ENCODE data around the gene CLCA1. TPM values are rescaled to one million over a fixed set of nuclear protein-coding genes. Genes with fewer than 3 reads are reported as not detected.

The CLCA1 gene
- total and polyA plus RNA-seq, 10 of the 15 experiments (the other 5 are each of a cell fraction or from before 2014, with no cell fraction given) = 0.13 TPM; not detected in 9

DNA sequence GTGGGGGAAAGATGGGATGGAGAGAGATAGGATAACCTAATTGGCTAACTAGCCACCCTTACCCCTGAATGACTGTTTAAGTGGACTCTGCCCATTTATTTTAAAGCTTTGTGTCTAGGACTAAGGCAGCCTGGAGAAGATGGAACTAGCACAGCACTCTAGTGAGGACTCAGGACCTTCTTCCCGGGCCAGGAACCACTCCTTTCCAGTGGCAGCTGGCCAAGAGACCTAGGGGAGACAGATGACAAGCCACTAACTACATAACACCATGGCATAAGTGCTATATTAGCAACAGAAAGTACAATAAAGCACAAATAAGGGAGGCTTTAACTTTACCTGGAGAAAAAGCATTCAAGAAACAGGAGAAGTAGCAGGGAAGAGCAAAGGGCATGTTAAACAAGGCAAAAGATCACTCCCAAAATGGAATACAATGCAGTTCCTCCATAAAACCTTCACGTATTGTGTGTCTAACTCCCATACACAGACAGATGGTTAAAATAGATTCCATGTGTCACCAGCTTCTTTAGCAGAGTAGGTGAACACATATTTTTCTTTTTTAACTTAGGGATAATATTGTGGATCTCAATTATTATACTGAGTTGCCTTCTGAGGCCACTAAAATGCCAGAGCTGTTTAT lies 20.6 kb downstream of the CLCA1 start:
- POLR2A ChIA-PET = no interaction called here
- Histone ChIP-seq H2AFZ (ENCODE audit: control insufficient read depth, low read depth, low read length) (no peak overlapping the region), H3K9ac (ENCODE audit: control insufficient read depth, insufficient read depth, low read length) (no peak overlapping the region), H3K9me3 (replicated peaks; ENCODE audit: control insufficient read depth, insufficient read depth, low read length) (no peaks in the 10 kb centered on the region), H3K36me3 (ENCODE audit: control insufficient read depth in 2 of 2, insufficient read depth in 2 of 2, low read length in 1 of 2) (no peaks in the 10 kb centered on the region), H3K4me1 (ENCODE audit: control insufficient read depth, insufficient read depth, low read length) (no peaks in the 10 kb centered on the region), H3K27ac (ENCODE audit: control insufficient read depth, insufficient read depth) (no peak overlapping the region), H3K4me2 (ENCODE audit: control insufficient read depth, insufficient read depth) (no peak overlapping the region), H4K20me1 (ENCODE audit: control insufficient read depth, insufficient read depth) (no peaks in the 10 kb centered on the region), H3K4me3 (no peak overlapping the region), H3K79me2 (ENCODE audit: control insufficient read depth, insufficient read depth, low read length) (no peaks in the 10 kb centered on the region), H3K27me3 (replicated peaks in 1 of 2; ENCODE audit: control insufficient read depth in 2 of 2, insufficient read depth in 2 of 2, low read length in 1 of 2) (peaks cover 1 to 2% of the 10 kb centered on the region in 2 experiments; a peak in 2 of 4 replicates)
- CTCF ChIA-PET = interaction anchor here (1.4 to 4.4 kb wide), 4 partner anchors 11 to 109 kb away, joined by 4 to 45 read pairs (median 6); no protein-coding TSS in a partner anchor
- FAIRE-seq = no peak
- no peak for DNase-seq (ENCODE audit: low read depth, low spot score)
- in situ Hi-C loops (cut with MboI) = no loop called here
- ATAC-seq = no peak
- no TSS peak for BruUV-seq (replicated peaks)
- SMC1A ChIA-PET (ENCODE audit: uncharacterized antibody, unreplicated experiment) = no interaction called here
- intact Hi-C loops (cut with micrococcal nuclease; ENCODE audit: unreplicated experiment) = no loop called here
- WGBS (ENCODE audit: insufficient coverage, insufficient replicate concordance, low lambda C conversion rate, missing lambda C conversion rate) = 35% methylated on average over 2 of the region's 2 CpGs
- RAD21 ChIA-PET (ENCODE audit: unreplicated experiment) = no interaction called here
- TF ChIP-seq IRF3 (IDR thresholded peaks at IDR 0.05) (no peak), RELA (IDR thresholded peaks at IDR 0.05; ENCODE audit: borderline replicate concordance, partially characterized antibody) (no peak), NRF1 (conservative IDR thresholded peaks at IDR 0.05; ENCODE audit: low read depth, low read length) (no peak), WRNIP1 (IDR thresholded peaks at IDR 0.05; ENCODE audit: borderline replicate concordance, low read depth, low read length) (no peak), CREB1 (IDR thresholded peaks at IDR 0.05; ENCODE audit: low read depth) (no peak), STAT1 (conservative IDR thresholded peaks at IDR 0.05) (no peak), ZBTB33 (IDR thresholded peaks at IDR 0.05) (no peak), ZZZ3 (IDR thresholded peaks at IDR 0.05; ENCODE audit: control insufficient read depth, insufficient read length, low read depth) (no peak), FOXM1 (IDR thresholded peaks at IDR 0.05; ENCODE audit: low read depth, low read length) (no peak), IRF5 (IDR thresholded peaks at IDR 0.05; ENCODE audit: borderline replicate concordance) (no peak)
- TF ChIP-seq, protein P1, sequence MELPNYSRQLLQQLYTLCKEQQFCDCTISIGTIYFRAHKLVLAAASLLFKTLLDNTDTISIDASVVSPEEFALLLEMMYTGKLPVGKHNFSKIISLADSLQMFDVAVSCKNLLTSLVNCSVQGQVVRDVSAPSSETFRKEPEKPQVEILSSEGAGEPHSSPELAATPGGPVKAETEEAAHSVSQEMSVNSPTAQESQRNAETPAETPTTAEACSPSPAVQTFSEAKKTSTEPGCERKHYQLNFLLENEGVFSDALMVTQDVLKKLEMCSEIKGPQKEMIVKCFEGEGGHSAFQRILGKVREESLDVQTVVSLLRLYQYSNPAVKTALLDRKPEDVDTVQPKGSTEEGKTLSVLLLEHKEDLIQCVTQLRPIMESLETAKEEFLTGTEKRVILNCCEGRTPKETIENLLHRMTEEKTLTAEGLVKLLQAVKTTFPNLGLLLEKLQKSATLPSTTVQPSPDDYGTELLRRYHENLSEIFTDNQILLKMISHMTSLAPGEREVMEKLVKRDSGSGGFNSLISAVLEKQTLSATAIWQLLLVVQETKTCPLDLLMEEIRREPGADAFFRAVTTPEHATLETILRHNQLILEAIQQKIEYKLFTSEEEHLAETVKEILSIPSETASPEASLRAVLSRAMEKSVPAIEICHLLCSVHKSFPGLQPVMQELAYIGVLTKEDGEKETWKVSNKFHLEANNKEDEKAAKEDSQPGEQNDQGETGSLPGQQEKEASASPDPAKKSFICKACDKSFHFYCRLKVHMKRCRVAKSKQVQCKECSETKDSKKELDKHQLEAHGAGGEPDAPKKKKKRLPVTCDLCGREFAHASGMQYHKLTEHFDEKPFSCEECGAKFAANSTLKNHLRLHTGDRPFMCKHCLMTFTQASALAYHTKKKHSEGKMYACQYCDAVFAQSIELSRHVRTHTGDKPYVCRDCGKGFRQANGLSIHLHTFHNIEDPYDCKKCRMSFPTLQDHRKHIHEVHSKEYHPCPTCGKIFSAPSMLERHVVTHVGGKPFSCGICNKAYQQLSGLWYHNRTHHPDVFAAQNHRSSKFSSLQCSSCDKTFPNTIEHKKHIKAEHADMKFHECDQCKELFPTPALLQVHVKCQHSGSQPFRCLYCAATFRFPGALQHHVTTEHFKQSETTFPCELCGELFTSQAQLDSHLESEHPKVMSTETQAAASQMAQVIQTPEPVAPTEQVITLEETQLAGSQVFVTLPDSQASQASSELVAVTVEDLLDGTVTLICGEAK (IDR thresholded peaks at IDR 0.05; ENCODE audit: borderline replicate concordance) = no peak

Measured in GM12878 (cell line).